Transverse colon (tissue), 4 donors: ENCODE results near the gene BID.

Experiments
- CTCF ChIP-seq, 5 experiments: fragments of 200-600 bp in 3 of 5; fragments of 450-650 bp in 2 of 5; sonication (generic) in 3 of 5; IDR thresholded peaks; 1 replicate in 2 of 5; 2 replicates in 3 of 5; pipeline ENCODE4 v1.5.1; 2016 to 2017; ENCODE audit warnings: antibody characterized with exemption in 5 of 5, inconsistent platforms in 3 of 5, mild to moderate bottlenecking in 2 of 5, moderate library complexity in 1 of 5
- EP300 ChIP-seq: sonication (generic); formaldehyde crosslinking; IDR thresholded peaks from one replicate; pipeline ENCODE4 v1.6.1; 2017; ENCODE audit warnings: antibody characterized with exemption, low read depth
- POLR2A ChIP-seq: fragments of 450-650 bp; IDR thresholded peaks from one replicate; pipeline ENCODE4 v1.6.1; 2016; ENCODE audit warnings: antibody characterized with exemption, mild to moderate bottlenecking, moderate library complexity
- POLR2AphosphoS5 ChIP-seq, 3 donors: sonication (generic); formaldehyde crosslinking; IDR thresholded peaks; one replicate each; pipeline ENCODE4 v1.6.1; 2016; ENCODE audit warnings: antibody characterized with exemption in 3 of 3

GRCh38 chr22:17738386-17739128, 35.7 kb downstream of the BID start:
- no peak for TF ChIP-seq CTCF (IDR thresholded peaks at IDR 0.05)
- TF ChIP-seq POLR2AphosphoS5 (IDR thresholded peaks at IDR 0.05): no peak
- TF ChIP-seq POLR2A: no peak
- no peak for TF ChIP-seq EP300
